Esophagus squamous epithelium (tissue), 4 donors: ENCODE data around the gene KRTAP24-1.

Experiments used
- POLR2A ChIP-seq, 4 donors: fragments of 450-650 bp; IDR thresholded peaks; one replicate each; pipeline ENCODE4 v1.6.1; 2017; ENCODE audit warnings: antibody characterized with exemption in 4 of 4, mild to moderate bottlenecking in 4 of 4, moderate library complexity in 3 of 4
- TF ChIP-seq, protein P1 (sequence below), 6 experiments: fragments of 450-650 bp in 4 of 6; fragments of 200-600 bp in 2 of 6; sonication (generic) in 2 of 6; IDR thresholded peaks; one replicate each; pipeline ENCODE4 v1.5.1; 2016 to 2019; ENCODE audit warnings: antibody characterized with exemption in 6 of 6, mild to moderate bottlenecking in 4 of 6, moderate library complexity in 4 of 6

DNA sequence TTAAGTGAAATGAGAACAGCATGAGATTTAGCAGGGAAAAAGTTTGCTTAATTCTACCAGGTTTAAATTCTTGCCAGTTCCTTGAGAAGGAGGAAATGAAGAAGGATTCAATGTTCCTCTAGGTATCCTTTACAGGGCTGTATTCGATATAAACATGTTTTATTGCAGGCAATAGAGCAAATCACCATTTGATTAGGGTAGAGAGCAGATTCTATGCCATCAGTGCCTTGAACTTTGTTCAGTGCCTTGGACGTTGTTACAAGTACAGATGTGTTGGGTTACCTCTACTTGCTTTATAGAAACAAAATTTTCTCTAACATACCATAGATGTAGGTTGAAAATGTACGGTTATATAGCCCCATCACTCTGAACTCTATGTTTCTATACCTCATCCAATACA lies 48.7 kb downstream of the KRTAP24-1 start:
- TF ChIP-seq, protein P1, sequence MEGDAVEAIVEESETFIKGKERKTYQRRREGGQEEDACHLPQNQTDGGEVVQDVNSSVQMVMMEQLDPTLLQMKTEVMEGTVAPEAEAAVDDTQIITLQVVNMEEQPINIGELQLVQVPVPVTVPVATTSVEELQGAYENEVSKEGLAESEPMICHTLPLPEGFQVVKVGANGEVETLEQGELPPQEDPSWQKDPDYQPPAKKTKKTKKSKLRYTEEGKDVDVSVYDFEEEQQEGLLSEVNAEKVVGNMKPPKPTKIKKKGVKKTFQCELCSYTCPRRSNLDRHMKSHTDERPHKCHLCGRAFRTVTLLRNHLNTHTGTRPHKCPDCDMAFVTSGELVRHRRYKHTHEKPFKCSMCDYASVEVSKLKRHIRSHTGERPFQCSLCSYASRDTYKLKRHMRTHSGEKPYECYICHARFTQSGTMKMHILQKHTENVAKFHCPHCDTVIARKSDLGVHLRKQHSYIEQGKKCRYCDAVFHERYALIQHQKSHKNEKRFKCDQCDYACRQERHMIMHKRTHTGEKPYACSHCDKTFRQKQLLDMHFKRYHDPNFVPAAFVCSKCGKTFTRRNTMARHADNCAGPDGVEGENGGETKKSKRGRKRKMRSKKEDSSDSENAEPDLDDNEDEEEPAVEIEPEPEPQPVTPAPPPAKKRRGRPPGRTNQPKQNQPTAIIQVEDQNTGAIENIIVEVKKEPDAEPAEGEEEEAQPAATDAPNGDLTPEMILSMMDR (IDR thresholded peaks at IDR 0.05): no peak
- TF ChIP-seq POLR2A (IDR thresholded peaks at IDR 0.05): no peak
